ENCODE measurements around the gene CCDC180.

DNA sequence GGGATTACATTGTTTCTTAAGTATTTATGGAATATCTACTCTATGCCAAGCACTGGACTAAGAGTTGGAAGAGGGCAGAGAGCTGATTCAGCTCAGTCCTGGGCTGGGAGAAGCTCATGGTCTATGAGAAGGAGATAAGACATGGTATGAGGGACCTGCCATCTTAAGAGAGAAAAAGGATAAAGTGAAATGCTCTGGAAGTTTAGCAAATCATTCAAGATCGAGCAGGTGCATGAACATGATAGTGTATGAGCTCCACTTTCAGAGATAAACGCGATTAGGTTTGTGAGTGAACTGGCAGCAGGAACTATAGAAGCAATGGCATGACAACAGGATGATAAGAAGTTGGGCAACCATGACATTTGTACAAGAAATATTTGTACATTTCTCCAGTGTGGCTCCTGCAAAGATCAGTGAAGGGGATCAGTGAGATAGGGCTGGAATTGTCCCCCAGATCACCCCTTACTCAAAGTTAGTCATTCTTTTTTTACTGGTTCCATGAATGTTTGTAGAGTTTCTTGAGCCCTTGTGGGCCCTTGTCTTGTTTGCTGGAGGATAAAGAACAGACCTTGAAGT, 26.6 kb upstream of the CCDC180 start:
- no peak for TF ChIP-seq CTCF (IDR thresholded peaks at IDR 0.05; ENCODE audit: low read depth, low read length)
- no peak for TF ChIP-seq EZH2phosphoT487 (IDR thresholded peaks at IDR 0.05; ENCODE audit: low read depth)

Measured in OCI-LY3 (cell line).